ENCODE measurements around the gene HEXIM1.

GRCh38 chr17:45148183-45149036 lies at the start of gene HEXIM1:
- TF ChIP-seq CTCF (conservative IDR thresholded peaks at IDR 0.05; ENCODE audit: low read length) (no peak), EZH2phosphoT487 (IDR thresholded peaks at IDR 0.05; ENCODE audit: borderline replicate concordance, low read depth, low read length) (no peak)

Measured in OCI-LY7 (cell line).